ENCODE results near the gene CRBN.

The CRBN gene

GRCh38 chr3:3179407-3180094 is at the start of gene CRBN:
CRBN (minus strand) TSS chr3:3179691; CDS start chr3:3179687, 4 bp downstream.
- peaks cover 11% of the 10 kb centered on the region; the same call in 1 of the 2 replicates for H3K36me3 ChIP-seq (ENCODE audit: control insufficient read depth, insufficient read depth, low read length)
- H3K27ac ChIP-seq (ENCODE audit: low read depth, low read length) = peak within 1 kb of the TSS; percentile 67
- 0 out of 2 replicates have a peak, but pooled peaks cover 3% of the 10 kb centered on the region for H3K27me3 ChIP-seq (ENCODE audit: control insufficient read depth, insufficient read depth, low read length)
- H3K4me3 ChIP-seq (ENCODE audit: low read depth, low read length) = peak within 1 kb of the TSS; percentile 93
- peak within 1 kb of the TSS; percentile 84 for H3K9ac ChIP-seq (ENCODE audit: low read depth, low read length)
- H3K4me1 ChIP-seq (ENCODE audit: control insufficient read depth, insufficient read depth, low read length) = peaks cover 4% of the 10 kb centered on the region; the same call in 1 of the 2 replicates
- no peaks in the 10 kb centered on the region for H3K9me3 ChIP-seq (ENCODE audit: control insufficient read depth, insufficient read depth, low read length)

GRCh38 chr3:3227640-3228039 is 48.1 kb upstream of the CRBN start:
- Histone ChIP-seq H3K36me3 (ENCODE audit: control insufficient read depth, insufficient read depth, low read length) (no peaks in the 10 kb centered on the region), H3K9ac (ENCODE audit: low read depth, low read length) (no peak overlapping the region), H3K9me3 (ENCODE audit: control insufficient read depth, insufficient read depth, low read length) (no peaks in the 10 kb centered on the region), H3K27me3 (ENCODE audit: control insufficient read depth, insufficient read depth, low read length) (no peaks in the 10 kb centered on the region), H3K27ac (ENCODE audit: low read depth, low read length) (no peak overlapping the region), H3K4me3 (ENCODE audit: low read depth, low read length) (no peak overlapping the region), H3K4me1 (ENCODE audit: control insufficient read depth, insufficient read depth, low read length) (no peaks in the 10 kb centered on the region)

- no peaks in the 10 kb centered on the region for H3K9me3 ChIP-seq (ENCODE audit: control insufficient read depth, insufficient read depth, low read length)
- H3K4me1 ChIP-seq (ENCODE audit: control insufficient read depth, insufficient read depth, low read length) = no peaks in the 10 kb centered on the region
- H3K9ac ChIP-seq (ENCODE audit: low read depth, low read length) = no peak overlapping the region
- H3K27ac ChIP-seq (ENCODE audit: low read depth, low read length) = no peak overlapping the region
- no peaks in the 10 kb centered on the region for H3K27me3 ChIP-seq (ENCODE audit: control insufficient read depth, insufficient read depth, low read length)
- no peaks in the 10 kb centered on the region for H3K36me3 ChIP-seq (ENCODE audit: control insufficient read depth, insufficient read depth, low read length)
- no peak overlapping the region for H3K4me3 ChIP-seq (ENCODE audit: low read depth, low read length)
Observed at GRCh38 chr3:3221528-3221927, 42.0 kb upstream of the CRBN start.

DNA sequence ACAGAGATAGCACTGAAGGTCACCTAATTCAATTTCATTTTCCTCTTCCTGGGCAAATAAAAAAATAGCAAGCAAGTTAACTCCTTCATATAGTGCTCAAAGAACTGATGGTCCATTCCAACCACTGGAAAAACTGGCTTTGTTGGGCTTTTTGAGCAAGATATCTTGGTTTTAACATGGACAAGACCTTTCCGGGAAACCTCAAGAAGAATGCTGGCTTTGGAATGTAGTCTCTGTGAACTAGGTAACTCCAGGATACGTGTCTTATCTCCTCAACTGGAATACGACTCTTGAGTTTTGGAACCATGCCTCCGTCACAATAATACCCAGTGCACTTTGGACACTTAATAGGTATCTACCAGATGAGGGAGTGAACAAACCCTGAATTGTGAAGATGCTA is 36.9 kb upstream of the CRBN start:
- Histone ChIP-seq H3K9me3 (ENCODE audit: control insufficient read depth, insufficient read depth, low read length) (no peaks in the 10 kb centered on the region), H3K27ac (ENCODE audit: low read depth, low read length) (no peak overlapping the region), H3K4me3 (ENCODE audit: low read depth, low read length) (no peak overlapping the region), H3K4me1 (ENCODE audit: control insufficient read depth, insufficient read depth, low read length) (no peaks in the 10 kb centered on the region), H3K27me3 (ENCODE audit: control insufficient read depth, insufficient read depth, low read length) (no peaks in the 10 kb centered on the region), H3K36me3 (ENCODE audit: control insufficient read depth, insufficient read depth, low read length) (no peaks in the 10 kb centered on the region), H3K9ac (ENCODE audit: low read depth, low read length) (no peak overlapping the region)

- Histone ChIP-seq H3K36me3 (ENCODE audit: control insufficient read depth, insufficient read depth, low read length) (no peaks in the 10 kb centered on the region), H3K9ac (ENCODE audit: low read depth, low read length) (no peak overlapping the region), H3K27me3 (ENCODE audit: control insufficient read depth, insufficient read depth, low read length) (no peaks in the 10 kb centered on the region), H3K4me1 (ENCODE audit: control insufficient read depth, insufficient read depth, low read length) (no peaks in the 10 kb centered on the region), H3K4me3 (ENCODE audit: low read depth, low read length) (no peak overlapping the region), H3K9me3 (ENCODE audit: control insufficient read depth, insufficient read depth, low read length) (no peaks in the 10 kb centered on the region), H3K27ac (ENCODE audit: low read depth, low read length) (no peak overlapping the region)
Observed at GRCh38 chr3:3212781-3213440, 33.4 kb upstream of the CRBN start.

GRCh38 chr3:3209714-3210113 is 30.2 kb upstream of the CRBN start:
- no peak overlapping the region for H3K27ac ChIP-seq (ENCODE audit: low read depth, low read length)
- H3K9ac ChIP-seq (ENCODE audit: low read depth, low read length) = no peak overlapping the region
- no peaks in the 10 kb centered on the region for H3K27me3 ChIP-seq (ENCODE audit: control insufficient read depth, insufficient read depth, low read length)
- H3K4me1 ChIP-seq (ENCODE audit: control insufficient read depth, insufficient read depth, low read length) = no peaks in the 10 kb centered on the region
- no peaks in the 10 kb centered on the region for H3K9me3 ChIP-seq (ENCODE audit: control insufficient read depth, insufficient read depth, low read length)
- no peak overlapping the region for H3K4me3 ChIP-seq (ENCODE audit: low read depth, low read length)
- H3K36me3 ChIP-seq (ENCODE audit: control insufficient read depth, insufficient read depth, low read length) = no peaks in the 10 kb centered on the region

DNA sequence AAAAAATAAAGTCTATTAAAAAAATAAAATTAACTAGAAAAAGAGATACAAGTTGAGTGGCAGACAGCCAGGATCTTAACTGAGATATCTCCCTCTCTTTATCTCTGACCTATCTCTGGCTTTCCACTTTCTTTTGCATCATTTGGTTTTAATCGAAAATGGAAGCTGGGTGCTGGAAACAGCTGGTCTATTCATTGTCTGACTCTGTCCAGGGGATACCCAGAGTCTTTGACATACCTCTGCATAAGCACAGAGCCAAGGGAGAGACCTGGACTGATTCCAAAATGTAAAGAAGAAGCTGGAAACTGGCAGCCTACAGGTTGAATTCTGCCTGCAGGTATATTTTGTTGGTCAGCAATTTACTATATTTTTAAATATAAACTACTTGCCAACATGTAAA is 29.6 kb upstream of the CRBN start:
- H3K4me3 ChIP-seq (ENCODE audit: low read depth, low read length) = no peak overlapping the region
- no peak overlapping the region for H3K9ac ChIP-seq (ENCODE audit: low read depth, low read length)
- H3K27ac ChIP-seq (ENCODE audit: low read depth, low read length) = no peak overlapping the region
- no peaks in the 10 kb centered on the region for H3K27me3 ChIP-seq (ENCODE audit: control insufficient read depth, insufficient read depth, low read length)
- no peaks in the 10 kb centered on the region for H3K9me3 ChIP-seq (ENCODE audit: control insufficient read depth, insufficient read depth, low read length)
- H3K36me3 ChIP-seq (ENCODE audit: control insufficient read depth, insufficient read depth, low read length) = no peaks in the 10 kb centered on the region
- no peaks in the 10 kb centered on the region for H3K4me1 ChIP-seq (ENCODE audit: control insufficient read depth, insufficient read depth, low read length)

DNA sequence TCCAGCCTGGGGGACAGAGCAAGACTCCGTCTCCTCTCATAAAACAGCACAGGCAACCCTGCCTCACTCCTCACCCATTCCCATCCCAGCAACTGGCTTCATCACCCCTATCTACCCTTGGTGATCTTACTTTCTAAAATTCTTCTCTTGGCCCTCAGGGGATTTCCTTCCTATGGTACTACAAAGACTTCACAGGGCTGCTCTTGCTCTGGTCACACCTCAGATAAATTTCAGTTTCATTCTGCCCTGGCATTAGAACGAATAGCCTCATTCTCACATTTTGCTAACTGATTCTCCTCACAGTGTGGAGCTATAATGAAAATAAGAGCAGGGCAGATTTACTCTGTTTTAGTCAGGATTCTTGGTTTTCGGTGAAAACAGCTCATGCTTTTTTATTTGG is 22.1 kb upstream of the CRBN start:
- Histone ChIP-seq H3K4me3 (ENCODE audit: low read depth, low read length) (no peak overlapping the region), H3K27ac (ENCODE audit: low read depth, low read length) (no peak overlapping the region), H3K27me3 (ENCODE audit: control insufficient read depth, insufficient read depth, low read length) (no peaks in the 10 kb centered on the region), H3K36me3 (ENCODE audit: control insufficient read depth, insufficient read depth, low read length) (no peaks in the 10 kb centered on the region), H3K4me1 (ENCODE audit: control insufficient read depth, insufficient read depth, low read length) (no peaks in the 10 kb centered on the region), H3K9me3 (ENCODE audit: control insufficient read depth, insufficient read depth, low read length) (no peaks in the 10 kb centered on the region), H3K9ac (ENCODE audit: low read depth, low read length) (no peak overlapping the region)

DNA sequence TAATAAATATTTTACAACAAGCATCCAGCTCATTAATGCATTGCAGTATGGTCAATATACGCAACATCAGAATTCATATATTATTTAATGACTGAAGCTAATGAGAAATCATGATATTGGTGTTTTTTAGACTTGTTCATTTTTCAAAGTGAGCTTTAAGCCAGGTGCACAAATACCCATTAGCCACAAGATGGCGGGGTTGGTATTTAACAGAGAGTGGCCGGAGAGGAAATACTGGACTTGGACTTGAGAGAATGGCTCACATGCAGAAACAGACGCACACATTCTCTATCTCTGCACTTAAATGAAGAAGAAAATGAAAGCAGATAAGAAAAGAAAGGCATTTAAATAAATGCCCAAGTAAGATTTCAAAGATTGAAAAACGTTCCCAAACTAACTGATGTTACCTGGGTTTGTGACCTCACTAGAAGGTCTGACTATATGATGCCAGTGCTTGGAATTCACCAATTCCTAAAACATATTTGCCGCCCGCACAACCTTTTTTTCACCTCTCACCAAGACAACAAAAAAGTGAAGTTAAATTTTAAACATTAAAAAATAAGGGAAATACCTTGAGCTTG is 21.2 kb upstream of the CRBN start:
- H3K4me1 ChIP-seq (ENCODE audit: control insufficient read depth, insufficient read depth, low read length) = no peaks in the 10 kb centered on the region
- no peaks in the 10 kb centered on the region for H3K9me3 ChIP-seq (ENCODE audit: control insufficient read depth, insufficient read depth, low read length)
- H3K4me3 ChIP-seq (ENCODE audit: low read depth, low read length) = no peak overlapping the region
- H3K27ac ChIP-seq (ENCODE audit: low read depth, low read length) = no peak overlapping the region
- H3K27me3 ChIP-seq (ENCODE audit: control insufficient read depth, insufficient read depth, low read length) = no peaks in the 10 kb centered on the region
- H3K36me3 ChIP-seq (ENCODE audit: control insufficient read depth, insufficient read depth, low read length) = no peaks in the 10 kb centered on the region
- H3K9ac ChIP-seq (ENCODE audit: low read depth, low read length) = no peak overlapping the region

DNA sequence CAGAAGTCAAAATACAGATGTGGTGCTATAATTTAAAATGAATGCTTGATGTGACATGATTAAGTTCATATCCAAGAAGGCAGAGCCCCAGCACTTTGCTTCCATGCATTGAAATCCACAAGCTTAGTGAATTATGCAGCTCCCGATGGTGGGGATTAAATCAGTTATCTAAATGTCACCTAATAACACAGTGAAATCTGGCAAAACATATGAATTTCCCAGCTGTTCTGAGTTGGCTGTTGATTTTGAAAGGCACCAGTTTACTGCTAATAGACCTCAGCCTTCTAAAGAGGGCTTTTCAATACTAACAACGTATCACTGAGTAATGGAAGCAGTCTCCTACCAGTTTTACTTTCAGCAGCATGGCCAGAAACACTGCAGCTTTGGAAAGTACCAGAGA is 19.8 kb upstream of the CRBN start:
- Histone ChIP-seq H3K36me3 (ENCODE audit: control insufficient read depth, insufficient read depth, low read length) (no peaks in the 10 kb centered on the region), H3K27me3 (ENCODE audit: control insufficient read depth, insufficient read depth, low read length) (no peaks in the 10 kb centered on the region), H3K27ac (ENCODE audit: low read depth, low read length) (no peak overlapping the region), H3K9ac (ENCODE audit: low read depth, low read length) (no peak overlapping the region), H3K4me1 (ENCODE audit: control insufficient read depth, insufficient read depth, low read length) (no peaks in the 10 kb centered on the region), H3K4me3 (ENCODE audit: low read depth, low read length) (no peak overlapping the region), H3K9me3 (ENCODE audit: control insufficient read depth, insufficient read depth, low read length) (no peaks in the 10 kb centered on the region)

GRCh38 chr3:3196148-3196861 is 16.8 kb upstream of the CRBN start:
- H3K4me1 ChIP-seq (ENCODE audit: control insufficient read depth, insufficient read depth, low read length) = no peaks in the 10 kb centered on the region
- no peak overlapping the region for H3K4me3 ChIP-seq (ENCODE audit: low read depth, low read length)
- no peaks in the 10 kb centered on the region for H3K9me3 ChIP-seq (ENCODE audit: control insufficient read depth, insufficient read depth, low read length)
- no peak overlapping the region for H3K9ac ChIP-seq (ENCODE audit: low read depth, low read length)
- H3K27ac ChIP-seq (ENCODE audit: low read depth, low read length) = no peak overlapping the region
- H3K27me3 ChIP-seq (ENCODE audit: control insufficient read depth, insufficient read depth, low read length) = no peaks in the 10 kb centered on the region
- no peaks in the 10 kb centered on the region for H3K36me3 ChIP-seq (ENCODE audit: control insufficient read depth, insufficient read depth, low read length)

Data from HUES48 (cell line).